ENCODE data around the gene OR14K1. TPM values are rescaled to one million over a fixed set of nuclear protein-coding genes. Genes with fewer than 3 reads are reported as not detected.
"Not testable (repeated sequence)": the region's sequence is repeated elsewhere in the genome, so short reads cannot be mapped to it uniquely, and the experiment has no call there.

OR14K1 gene
- total and polyA plus RNA-seq, 2 experiments from 2014 or later: not detected

GRCh38 chr1:247748041-247748440 lies 9.6 kb downstream of the OR14K1 start, which contains the start of gene OR14A2:
OR14A2 (minus strand) TSS chr1:247748141.
- Histone ChIP-seq H3K4me1 (ENCODE audit: low read depth) (no peaks in the 10 kb centered on the region), H3K27me3 (no peaks in the 10 kb centered on the region), H3K27ac (no peak within 1 kb of the TSS), H3K9me3 (ENCODE audit: low read depth) (no peaks in the 10 kb centered on the region), H3K36me3 (no peaks in the 10 kb centered on the region), H3K4me3 (no peak within 1 kb of the TSS)
- no peak for TF ChIP-seq CTCF (IDR thresholded peaks at IDR 0.05; ENCODE audit: low read depth, low read length)
- no peak for DNase-seq (ENCODE audit: low read depth in 1 of 2, low spot score in 1 of 2)

GRCh38 chr1:247749870-247750269 lies 11.5 kb downstream of the OR14K1 start:
- H3K4me3 ChIP-seq: no peak overlapping the region
- DNase-seq (ENCODE audit: low read depth in 1 of 2, low spot score in 1 of 2): no peak

GRCh38 chr1:247754311-247754710 lies 15.9 kb downstream of the OR14K1 start:
- H3K27ac ChIP-seq; H3K4me1 ChIP-seq (ENCODE audit: low read depth); DNase-seq (ENCODE audit: low read depth in 1 of 2, low spot score in 1 of 2); H3K27me3 ChIP-seq; H3K9me3 ChIP-seq (ENCODE audit: low read depth); H3K4me3 ChIP-seq; H3K36me3 ChIP-seq: not testable (repeated sequence)

More at GRCh38 chr1:247749870-247750269, 11.5 kb downstream of the OR14K1 start:
- no peaks in the 10 kb centered on the region for H3K27me3 ChIP-seq
- no peak for TF ChIP-seq CTCF (IDR thresholded peaks at IDR 0.05; ENCODE audit: low read depth, low read length)
- no peaks in the 10 kb centered on the region for H3K4me1 ChIP-seq (ENCODE audit: low read depth)
- H3K27ac ChIP-seq: no peak overlapping the region
- H3K9me3 ChIP-seq (ENCODE audit: low read depth): no peaks in the 10 kb centered on the region
- H3K36me3 ChIP-seq: no peaks in the 10 kb centered on the region

GRCh38 chr1:247760456-247760855 lies 22.0 kb downstream of the OR14K1 start, which contains the start of gene OR1C1:
OR1C1 (minus strand) TSS chr1:247760556; CDS start chr1:247758406, 2,150 bp downstream.
- DNase-seq (ENCODE audit: low read depth in 1 of 2, low spot score in 1 of 2): no peak
- no peaks in the 10 kb centered on the region for H3K4me1 ChIP-seq (ENCODE audit: low read depth)
- no peaks in the 10 kb centered on the region for H3K27me3 ChIP-seq
- no peak within 1 kb of the TSS for H3K27ac ChIP-seq
- TF ChIP-seq CTCF (IDR thresholded peaks at IDR 0.05; ENCODE audit: low read depth, low read length): no peak
- H3K9me3 ChIP-seq (ENCODE audit: low read depth): no peaks in the 10 kb centered on the region
- H3K36me3 ChIP-seq: no peaks in the 10 kb centered on the region
- H3K4me3 ChIP-seq: no peak within 1 kb of the TSS

- Histone ChIP-seq H3K36me3 (no peaks in the 10 kb centered on the region), H3K9me3 (ENCODE audit: low read depth) (no peaks in the 10 kb centered on the region), H3K27me3 (no peaks in the 10 kb centered on the region), H3K4me3 (no peak overlapping the region), H3K27ac (no peak overlapping the region), H3K4me1 (ENCODE audit: low read depth) (no peaks in the 10 kb centered on the region)
- no peak for TF ChIP-seq CTCF (IDR thresholded peaks at IDR 0.05; ENCODE audit: low read depth, low read length)
- DNase-seq (ENCODE audit: low read depth in 1 of 2, low spot score in 1 of 2): no peak
These were observed 31.2 kb downstream of the OR14K1 start for GRCh38 chr1:247769603-247770002.

Other genes with a start within 250 kb of the OR14K1 start
- gene OR2C3, start 202.2 kb upstream of the OR14K1 start, total RNA-seq: not detected in 2 replicates
- gene OR2C3, start 202.2 kb upstream of the OR14K1 start, polyA plus RNA-seq: not detected in 2 replicates
- not detected in 2 replicates for gene GCSAML, start 189.5 kb upstream of the OR14K1 start, total RNA-seq
- gene GCSAML, start 189.5 kb upstream of the OR14K1 start, polyA plus RNA-seq: not detected in 2 replicates
- not detected in 2 replicates for gene OR2G2, start 150.3 kb upstream of the OR14K1 start, total RNA-seq
- gene OR2G2, start 150.3 kb upstream of the OR14K1 start, polyA plus RNA-seq: not detected in 2 replicates
- gene OR2G3, start 133.0 kb upstream of the OR14K1 start, total RNA-seq: not detected in 2 replicates
- gene OR2G3, start 133.0 kb upstream of the OR14K1 start, polyA plus RNA-seq: not detected in 2 replicates
- not detected in 2 replicates for gene OR13G1, start 58.9 kb upstream of the OR14K1 start, total RNA-seq
- gene OR13G1, start 58.9 kb upstream of the OR14K1 start, polyA plus RNA-seq: not detected in 2 replicates
- not detected in 2 replicates for gene OR6F1, start 22.0 kb upstream of the OR14K1 start, total RNA-seq
- not detected in 2 replicates for gene OR6F1, start 22.0 kb upstream of the OR14K1 start, polyA plus RNA-seq
- gene OR14A2, start 9.5 kb downstream of the OR14K1 start, total RNA-seq: not detected in 2 replicates
- not detected in 2 replicates for gene OR14A2, start 9.5 kb downstream of the OR14K1 start, polyA plus RNA-seq
- not detected in 2 replicates for gene OR1C1, start 21.9 kb downstream of the OR14K1 start, total RNA-seq
- not detected in 2 replicates for gene OR1C1, start 21.9 kb downstream of the OR14K1 start, polyA plus RNA-seq
- gene OR14A16, start 85.5 kb downstream of the OR14K1 start, total RNA-seq: not detected in 2 replicates
- not detected in 2 replicates for gene OR14A16, start 85.5 kb downstream of the OR14K1 start, polyA plus RNA-seq
- gene OR11L1, start 103.3 kb downstream of the OR14K1 start, total RNA-seq: not detected in 2 replicates
- gene OR11L1, start 103.3 kb downstream of the OR14K1 start, polyA plus RNA-seq: not detected in 2 replicates
- gene TRIM58, start 118.6 kb downstream of the OR14K1 start, total RNA-seq: 2.4 and 2.7 TPM in 2 replicates
- gene TRIM58, start 118.6 kb downstream of the OR14K1 start, polyA plus RNA-seq: 2.2 and 2.6 TPM in 2 replicates
- gene OR2W3, start 157.0 kb downstream of the OR14K1 start, total RNA-seq: 0.70 and 0.86 TPM in 2 replicates
- 1.9 TPM in 2 replicates for gene OR2W3, start 157.0 kb downstream of the OR14K1 start, polyA plus RNA-seq
- gene OR2T8, start 181.6 kb downstream of the OR14K1 start, total RNA-seq: not detected in 2 replicates
- gene OR2T8, start 181.6 kb downstream of the OR14K1 start, polyA plus RNA-seq: 0.22 TPM in 1 of 2 replicates, not detected in the other
- 0.21 TPM in 1 of 2 replicates, not detected in the other for gene OR2AJ1, start 186.3 kb downstream of the OR14K1 start, total RNA-seq
- not detected in 2 replicates for gene OR2AJ1, start 186.3 kb downstream of the OR14K1 start, polyA plus RNA-seq
- gene OR2L8, start 210.2 kb downstream of the OR14K1 start, total RNA-seq: not detected in 2 replicates
- gene OR2L8, start 210.2 kb downstream of the OR14K1 start, polyA plus RNA-seq: not detected in 2 replicates
- not detected in 2 replicates for gene OR2AK2, start 226.6 kb downstream of the OR14K1 start, total RNA-seq
- gene OR2AK2, start 226.6 kb downstream of the OR14K1 start, polyA plus RNA-seq: not detected in 2 replicates